K562 (cell line): Measurements from ENCODE around the gene NBEA. TPM values are rescaled to one million over a fixed set of nuclear protein-coding genes. Genes with fewer than 3 reads are reported as not detected.

Experiments
- ATAC-seq: fragments of 200-7000 bp; cut with Tn5 transposase; 3 replicates; pipeline ENCODE4 v1.9.1; 2020; ENCODE audit warnings: moderate library complexity
- BruUV-seq: library from RNA; stranded (reverse); fragments of 400-500 nt; replicated peaks from 2 replicates; lab custom pipeline; 2021; lab: Mats Ljungman, UMichigan
- CTCF ChIA-PET: fragments of 300-600 bp; formaldehyde crosslinking; extraction: SDS; loops from one replicate; lab custom pipeline; 2021; ENCODE audit warnings: low intra/inter-chr PET ratio; lab: Yijun Ruan, JAX
- POLR2A ChIA-PET: fragments of 300-600, 350-650 bp; sonication (Branson Sonifier 250); formaldehyde crosslinking; extraction: SDS; loops from one replicate; lab custom pipeline; 2021; ENCODE audit warnings: antibody characterized with exemption, inconsistent platforms; lab: Yijun Ruan, JAX
- DNase-seq, 4 experiments: peaks; one replicate each; pipeline versions ENCODE4 v3.0.0 to v3.0.0-alpha.2; 2011 to 2018; ENCODE audit warnings: low spot score in 3 of 4, mixed read lengths in 3 of 4; ENCODE audit errors: extremely low read depth in 1 of 4
- FAIRE-seq: peaks from 2 replicates; lab custom pipeline; 2011; peaks lifted over from hg19 to GRCh38; lab: Jason Lieb, UNC
- H2AFZ ChIP-seq: 2 replicates; pipeline ENCODE4 v1.6.0; 2011; ENCODE audit warnings: low read depth, low read length, control low read depth, inconsistent platforms
- H3K27ac ChIP-seq: fragments of 200-600 bp; 3 replicates; pipeline ENCODE4 v1.8.0; 2011; ENCODE audit warnings: low read depth, mild to moderate bottlenecking, control low read depth, inconsistent platforms, low read length, moderate library complexity, mixed read lengths; ENCODE audit errors: extremely low read depth
- H3K27me3 ChIP-seq, 2 experiments: fragments of 300-600 bp in 1 of 2; 2 replicates in 1 of 2; 3 replicates in 1 of 2; pipeline versions ENCODE4 v1.6.0 to v1.8.0; 2011; ENCODE audit warnings: inconsistent platforms in 2 of 2, low read length in 2 of 2, mild to moderate bottlenecking in 1 of 2, mixed read lengths in 1 of 2, moderate library complexity in 1 of 2; ENCODE audit not compliant: control insufficient read depth in 2 of 2, insufficient read depth in 2 of 2
- H3K36me3 ChIP-seq: fragments of 300-600 bp; 3 replicates; pipeline ENCODE4 v1.8.0; 2011; ENCODE audit warnings: mild to moderate bottlenecking, low read length, inconsistent platforms; ENCODE audit not compliant: control insufficient read depth, insufficient read depth
- H3K4me1 ChIP-seq, 2 experiments: fragments of 200-600 bp in 1 of 2; replicated peaks in 1 of 2; 2 replicates in 1 of 2; 3 replicates in 1 of 2; pipeline versions ENCODE4 v1.5.1 to v1.8.0; 2011; ENCODE audit warnings: inconsistent platforms in 2 of 2, low read length in 2 of 2, mild to moderate bottlenecking in 1 of 2, mixed read lengths in 1 of 2, moderate library complexity in 1 of 2; ENCODE audit not compliant: control insufficient read depth in 2 of 2, insufficient read depth in 2 of 2
- H3K4me2 ChIP-seq: 2 replicates; pipeline ENCODE4 v1.6.1; 2011; ENCODE audit warnings: low read length, control low read depth, inconsistent platforms, mixed read lengths; ENCODE audit not compliant: insufficient read depth
- H3K4me3 ChIP-seq: fragments of 200-600 bp; sonication (generic), shearing (Covaris generic); 2 replicates; pipeline ENCODE4 v1.5.1; 2016; ENCODE audit warnings: control low read depth, inconsistent platforms
- H3K79me2 ChIP-seq: fragments of 200-600 bp; 3 replicates; pipeline ENCODE4 v1.8.0; 2011; ENCODE audit warnings: low read length, inconsistent platforms; ENCODE audit not compliant: control insufficient read depth, insufficient read depth
- H3K9ac ChIP-seq, 2 experiments: 2 replicates each; pipeline versions ENCODE4 v1.6.0 to v1.6.1; 2011; ENCODE audit warnings: low read depth in 2 of 2, low read length in 2 of 2, control low read depth in 1 of 2, inconsistent platforms in 1 of 2, mild to moderate bottlenecking in 1 of 2, mixed read lengths in 1 of 2; ENCODE audit not compliant: insufficient read depth in 1 of 2
- H3K9me1 ChIP-seq: one replicate; pipeline ENCODE4 v1.6.0; 2011; ENCODE audit warnings: inconsistent platforms, mild to moderate bottlenecking, low read length, moderate library complexity; ENCODE audit not compliant: control insufficient read depth, insufficient read depth
- H3K9me3 ChIP-seq: replicated peaks from 2 replicates; pipeline ENCODE4 v1.5.1; 2011; ENCODE audit warnings: low read depth, low read length, inconsistent platforms; ENCODE audit not compliant: control insufficient read depth, insufficient read depth
- H4K20me1 ChIP-seq: replicated peaks from 2 replicates; pipeline ENCODE4 v1.6.1; 2011; ENCODE audit warnings: low read length, inconsistent platforms, mixed read lengths; ENCODE audit not compliant: control insufficient read depth, insufficient read depth
- ARHGAP35 ChIP-seq: fragments of 450-650 bp; IDR thresholded peaks from 2 replicates; pipeline ENCODE4 v1.6.1; 2018; ENCODE audit not compliant: partially characterized antibody
- CBX3 ChIP-seq, 2 experiments: IDR thresholded peaks; 1 replicate in 1 of 2; 2 replicates in 1 of 2; pipeline ENCODE4 v1.6.1; 2012; ENCODE audit warnings: inconsistent platforms in 2 of 2, low read length in 2 of 2, borderline replicate concordance in 1 of 2, control low read depth in 1 of 2
- DDX20 ChIP-seq: fragments of 450-650 bp; IDR thresholded peaks from 2 replicates; pipeline ENCODE4 v1.6.1; 2016; ENCODE audit warnings: missing genetic modification characterization, low read depth, mild to moderate bottlenecking, missing compliant biosample characterization, moderate library complexity
- E2F3 ChIP-seq: fragments of 250-450 bp; sonication (Bioruptor Pico); IDR thresholded peaks from 2 replicates; pipeline ENCODE4 v1.4.0; 2020; ENCODE audit warnings: mild to moderate bottlenecking
- KLF1 ChIP-seq: fragments of 450-650 bp; IDR thresholded peaks from 2 replicates; pipeline ENCODE4 v1.6.1; 2016; ENCODE audit warnings: missing genetic modification characterization, missing compliant biosample characterization
- NUFIP1 ChIP-seq: fragments of 450-650 bp; IDR thresholded peaks from 2 replicates; pipeline ENCODE4 v1.6.1; 2018; ENCODE audit not compliant: partially characterized antibody
- SRSF3 ChIP-seq: fragments of 200-400 bp; formaldehyde crosslinking; IDR thresholded peaks from 2 replicates; pipeline ENCODE4 v1.6.1; 2016; ENCODE audit warnings: mild to moderate bottlenecking, low read length, moderate library complexity; ENCODE audit not compliant: insufficient read depth
- ZMIZ1 ChIP-seq, 2 experiments: fragments of 150-350 bp in 1 of 2; IDR thresholded peaks; 2 replicates each; pipeline ENCODE4 v1.6.1; 2012 to 2016; ENCODE audit warnings: low read depth in 2 of 2, low read length in 2 of 2, mild to moderate bottlenecking in 1 of 2, moderate library complexity in 1 of 2
- WGBS: fragments of 100-300 bp; shearing (Covaris generic); methylation state at CpG from one replicate; pipeline ENCODE4 v1.1.6; 2016; ENCODE audit warnings: low coverage, mixed read lengths; ENCODE audit not compliant: insufficient coverage; ENCODE audit errors: missing lambda C conversion rate; 5-methylcytosine and 5-hydroxymethylcytosine counted together
- in situ Hi-C: fragments of 300-500 bp; cut with MboI; formaldehyde crosslinking; loops from 4 replicates; pipeline ENCODE4 v1.15.0; 2018; ENCODE audit warnings: inconsistent platforms, mixed read lengths
- intact Hi-C: fragments of 100-400 bp; cut with micrococcal nuclease; formaldehyde crosslinking; loops from 2 replicates; pipeline ENCODE4 v1.14.2; 2022
- polyA plus RNA-seq, 8 experiments: library from polyadenylated mRNA; depleted of rRNA in 4 of 8; stranded (reverse) in 5 of 8; unstranded in 3 of 8; fragments of >200 nt; fragmentation: Nextera tagmentation in 2 of 8; fragmentation: Illumina TruSeq in 1 of 8; extraction: Ambion mirVana in 2 of 8; extraction: Trizol in 1 of 8; gene quantifications; 2 replicates each; pipeline versions ENCODE4 v1.2.1 to v1.2.3, GENCODE V29; 2011 to 2014; ENCODE audit warnings: inconsistent platforms in 1 of 8, missing spikeins in 1 of 8
- total RNA-seq, 7 experiments: library from RNA; depleted of rRNA in 6 of 7; stranded (reverse); fragments of >200 nt in 6 of 7; fragmentation: Illumina TruSeq in 2 of 7; extraction: Trizol in 2 of 7; gene quantifications; 2 replicates each; pipeline versions ENCODE4 v1.2.1 to v1.2.3, GENCODE V29; 2011 to 2021; ENCODE audit warnings: low replicate concordance in 1 of 7
- TF ChIP-seq, protein P1 (sequence below): sonication (generic); formaldehyde crosslinking; IDR thresholded peaks from 2 replicates; pipeline ENCODE4 v1.8.1; 2023; ENCODE audit warnings: mild to moderate bottlenecking, missing genetic modification reagents
- TF ChIP-seq, protein P2 (sequence below): fragments of 450-650 bp; formaldehyde crosslinking; IDR thresholded peaks from 2 replicates; pipeline ENCODE4 v1.4.0; 2022; ENCODE audit warnings: missing genetic modification characterization

NBEA gene
- total and polyA plus RNA-seq, 9 of the 15 experiments (the other 6 are each of a cell fraction or from before 2014, with no cell fraction given): 0.03 to 0.94 (median 0.05) TPM; not detected in 2

DNA sequence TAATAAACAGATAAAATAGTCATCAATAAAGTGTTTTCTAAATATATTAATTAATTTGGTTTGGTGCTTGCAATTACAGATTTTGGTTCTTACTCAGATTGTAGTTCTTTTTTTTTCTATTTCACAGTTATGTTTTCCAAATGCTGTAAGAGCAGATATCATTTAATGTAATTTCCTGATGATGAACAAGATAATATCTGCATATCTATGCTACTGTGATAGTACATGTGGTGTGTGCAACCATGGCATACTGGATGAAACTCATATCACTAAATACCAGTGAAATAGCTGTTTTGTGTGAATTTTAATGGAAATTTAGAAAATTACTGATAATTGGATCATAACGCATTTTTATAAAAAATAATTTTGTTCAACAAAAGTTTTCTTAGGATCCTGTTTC is 623.2 kb downstream of the NBEA start:
- CTCF ChIA-PET: no interaction called here
- TF ChIP-seq ZMIZ1 (IDR thresholded peaks at IDR 0.05; ENCODE audit: low read depth in 2 of 2, low read length in 2 of 2) (no peak), CBX3 (IDR thresholded peaks at IDR 0.05; ENCODE audit: borderline replicate concordance in 1 of 2, low read length in 2 of 2) (no peak), E2F3 (CRISPR knock-in tag) (no peak), KLF1 (tag) (no peak), NUFIP1 (no peak), DDX20 (no peak), SRSF3 (no peak), ARHGAP35 (no peak)
- TF ChIP-seq, protein P1, sequence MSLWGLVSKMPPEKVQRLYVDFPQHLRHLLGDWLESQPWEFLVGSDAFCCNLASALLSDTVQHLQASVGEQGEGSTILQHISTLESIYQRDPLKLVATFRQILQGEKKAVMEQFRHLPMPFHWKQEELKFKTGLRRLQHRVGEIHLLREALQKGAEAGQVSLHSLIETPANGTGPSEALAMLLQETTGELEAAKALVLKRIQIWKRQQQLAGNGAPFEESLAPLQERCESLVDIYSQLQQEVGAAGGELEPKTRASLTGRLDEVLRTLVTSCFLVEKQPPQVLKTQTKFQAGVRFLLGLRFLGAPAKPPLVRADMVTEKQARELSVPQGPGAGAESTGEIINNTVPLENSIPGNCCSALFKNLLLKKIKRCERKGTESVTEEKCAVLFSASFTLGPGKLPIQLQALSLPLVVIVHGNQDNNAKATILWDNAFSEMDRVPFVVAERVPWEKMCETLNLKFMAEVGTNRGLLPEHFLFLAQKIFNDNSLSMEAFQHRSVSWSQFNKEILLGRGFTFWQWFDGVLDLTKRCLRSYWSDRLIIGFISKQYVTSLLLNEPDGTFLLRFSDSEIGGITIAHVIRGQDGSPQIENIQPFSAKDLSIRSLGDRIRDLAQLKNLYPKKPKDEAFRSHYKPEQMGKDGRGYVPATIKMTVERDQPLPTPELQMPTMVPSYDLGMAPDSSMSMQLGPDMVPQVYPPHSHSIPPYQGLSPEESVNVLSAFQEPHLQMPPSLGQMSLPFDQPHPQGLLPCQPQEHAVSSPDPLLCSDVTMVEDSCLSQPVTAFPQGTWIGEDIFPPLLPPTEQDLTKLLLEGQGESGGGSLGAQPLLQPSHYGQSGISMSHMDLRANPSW (CRISPR knock-in tag): no peak
- TF ChIP-seq, protein P2, sequence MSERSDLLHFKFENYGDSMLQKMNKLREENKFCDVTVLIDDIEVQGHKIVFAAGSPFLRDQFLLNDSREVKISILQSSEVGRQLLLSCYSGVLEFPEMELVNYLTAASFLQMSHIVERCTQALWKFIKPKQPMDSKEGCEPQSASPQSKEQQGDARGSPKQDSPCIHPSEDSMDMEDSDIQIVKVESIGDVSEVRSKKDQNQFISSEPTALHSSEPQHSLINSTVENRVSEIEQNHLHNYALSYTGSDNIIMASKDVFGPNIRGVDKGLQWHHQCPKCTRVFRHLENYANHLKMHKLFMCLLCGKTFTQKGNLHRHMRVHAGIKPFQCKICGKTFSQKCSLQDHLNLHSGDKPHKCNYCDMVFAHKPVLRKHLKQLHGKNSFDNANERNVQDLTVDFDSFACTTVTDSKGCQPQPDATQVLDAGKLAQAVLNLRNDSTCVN (CRISPR knock-in tag): no peak
- POLR2A ChIA-PET: no interaction called here

More for the DNA sequence above, 623.2 kb downstream of the NBEA start:
- BruUV-seq: no TSS peak
- H3K27ac ChIP-seq: no peak overlapping the region
- H4K20me1 ChIP-seq: no peaks in the 10 kb centered on the region
- H3K9me1 ChIP-seq: no peaks in the 10 kb centered on the region
- no peak for DNase-seq
- H3K4me3 ChIP-seq: no peak overlapping the region
- intact Hi-C loops: no loop called here
- no peaks in the 10 kb centered on the region for H3K27me3 ChIP-seq
- H3K9me3 ChIP-seq: no peaks in the 10 kb centered on the region
- H3K4me1 ChIP-seq: no peaks in the 10 kb centered on the region
- no peak overlapping the region for H2AFZ ChIP-seq
- FAIRE-seq: no peak
- WGBS: 0% methylated on average over 1 of the region's 1 CpG
- H3K36me3 ChIP-seq: no peaks in the 10 kb centered on the region
- H3K79me2 ChIP-seq: no peaks in the 10 kb centered on the region
- in situ Hi-C loops: no loop called here
- no peak for ATAC-seq
- no peak overlapping the region for H3K4me2 ChIP-seq
- H3K9ac ChIP-seq: no peak overlapping the region
